Measurements from ENCODE around the gene APOL1.

DNA sequence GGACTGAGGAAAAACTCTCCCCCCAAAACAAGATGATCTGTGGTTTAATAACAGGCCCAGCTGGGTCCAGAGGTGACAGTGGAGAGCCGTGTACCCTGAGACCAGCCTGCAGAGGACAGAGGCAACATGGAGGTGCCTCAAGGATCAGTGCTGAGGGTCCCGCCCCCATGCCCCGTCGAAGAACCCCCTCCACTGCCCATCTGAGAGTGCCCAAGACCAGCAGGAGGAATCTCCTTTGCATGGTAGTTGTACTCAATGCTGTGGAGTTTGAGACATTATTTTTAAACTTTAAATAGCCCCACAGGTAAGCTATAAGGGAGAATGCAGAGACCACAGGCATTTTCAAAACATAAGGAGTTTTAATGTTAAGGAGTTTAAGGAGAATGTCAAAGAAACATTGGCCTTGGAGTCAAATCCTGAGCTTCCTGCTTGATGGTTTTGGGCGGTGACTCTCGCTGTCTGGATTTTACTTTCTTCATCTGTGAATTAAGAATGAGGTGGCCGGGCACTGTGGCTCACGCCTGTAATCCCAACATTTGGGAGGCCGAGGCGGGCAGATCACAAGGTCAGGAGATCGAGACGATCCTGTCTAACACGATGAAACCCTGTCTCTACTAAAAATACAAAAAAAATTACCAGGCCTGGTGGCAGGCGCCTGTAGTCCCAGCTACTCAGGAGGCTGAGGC is 6.8 kb downstream of the APOL1 start:
- TF ChIP-seq, protein P1, sequence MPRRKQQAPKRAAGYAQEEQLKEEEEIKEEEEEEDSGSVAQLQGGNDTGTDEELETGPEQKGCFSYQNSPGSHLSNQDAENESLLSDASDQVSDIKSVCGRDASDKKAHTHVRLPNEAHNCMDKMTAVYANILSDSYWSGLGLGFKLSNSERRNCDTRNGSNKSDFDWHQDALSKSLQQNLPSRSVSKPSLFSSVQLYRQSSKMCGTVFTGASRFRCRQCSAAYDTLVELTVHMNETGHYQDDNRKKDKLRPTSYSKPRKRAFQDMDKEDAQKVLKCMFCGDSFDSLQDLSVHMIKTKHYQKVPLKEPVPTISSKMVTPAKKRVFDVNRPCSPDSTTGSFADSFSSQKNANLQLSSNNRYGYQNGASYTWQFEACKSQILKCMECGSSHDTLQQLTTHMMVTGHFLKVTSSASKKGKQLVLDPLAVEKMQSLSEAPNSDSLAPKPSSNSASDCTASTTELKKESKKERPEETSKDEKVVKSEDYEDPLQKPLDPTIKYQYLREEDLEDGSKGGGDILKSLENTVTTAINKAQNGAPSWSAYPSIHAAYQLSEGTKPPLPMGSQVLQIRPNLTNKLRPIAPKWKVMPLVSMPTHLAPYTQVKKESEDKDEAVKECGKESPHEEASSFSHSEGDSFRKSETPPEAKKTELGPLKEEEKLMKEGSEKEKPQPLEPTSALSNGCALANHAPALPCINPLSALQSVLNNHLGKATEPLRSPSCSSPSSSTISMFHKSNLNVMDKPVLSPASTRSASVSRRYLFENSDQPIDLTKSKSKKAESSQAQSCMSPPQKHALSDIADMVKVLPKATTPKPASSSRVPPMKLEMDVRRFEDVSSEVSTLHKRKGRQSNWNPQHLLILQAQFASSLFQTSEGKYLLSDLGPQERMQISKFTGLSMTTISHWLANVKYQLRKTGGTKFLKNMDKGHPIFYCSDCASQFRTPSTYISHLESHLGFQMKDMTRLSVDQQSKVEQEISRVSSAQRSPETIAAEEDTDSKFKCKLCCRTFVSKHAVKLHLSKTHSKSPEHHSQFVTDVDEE (CRISPR knock-in tag; IDR thresholded peaks at IDR 0.05) = no peak
- TF ChIP-seq ARNTL (CRISPR knock-in tag; IDR thresholded peaks at IDR 0.05; ENCODE audit: borderline replicate concordance, low read depth) = no peak
- TF ChIP-seq, protein P2, sequence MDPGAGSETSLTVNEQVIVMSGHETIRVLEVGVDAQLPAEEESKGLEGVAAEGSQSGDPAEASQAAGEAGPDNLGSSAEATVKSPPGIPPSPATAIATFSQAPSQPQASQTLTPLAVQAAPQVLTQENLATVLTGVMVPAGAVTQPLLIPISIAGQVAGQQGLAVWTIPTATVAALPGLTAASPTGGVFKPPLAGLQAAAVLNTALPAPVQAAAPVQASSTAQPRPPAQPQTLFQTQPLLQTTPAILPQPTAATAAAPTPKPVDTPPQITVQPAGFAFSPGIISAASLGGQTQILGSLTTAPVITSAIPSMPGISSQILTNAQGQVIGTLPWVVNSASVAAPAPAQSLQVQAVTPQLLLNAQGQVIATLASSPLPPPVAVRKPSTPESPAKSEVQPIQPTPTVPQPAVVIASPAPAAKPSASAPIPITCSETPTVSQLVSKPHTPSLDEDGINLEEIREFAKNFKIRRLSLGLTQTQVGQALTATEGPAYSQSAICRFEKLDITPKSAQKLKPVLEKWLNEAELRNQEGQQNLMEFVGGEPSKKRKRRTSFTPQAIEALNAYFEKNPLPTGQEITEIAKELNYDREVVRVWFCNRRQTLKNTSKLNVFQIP (CRISPR knock-in tag; IDR thresholded peaks at IDR 0.05; ENCODE audit: borderline replicate concordance, low read depth) = no peak

Data from SK-N-SH treated with all-trans-retinoic acid at 6 μM for 48 hours (cell line).